Tibial nerve (tissue), 4 donors: ENCODE results near the gene NYAP2.

Source experiments
- CTCF ChIP-seq, 5 experiments: fragments of 200-600 bp in 3 of 5; fragments of 450-650 bp in 2 of 5; sonication (generic) in 3 of 5; IDR thresholded peaks; one replicate each; pipeline ENCODE4 v1.5.1; 2016 to 2019; ENCODE audit warnings: antibody characterized with exemption in 5 of 5, mild to moderate bottlenecking in 3 of 5, moderate library complexity in 2 of 5
- EP300 ChIP-seq, 2 donors: sonication (generic); formaldehyde crosslinking; IDR thresholded peaks; one replicate each; pipeline ENCODE4 v1.6.1; 2017; ENCODE audit warnings: antibody characterized with exemption in 2 of 2, mild to moderate bottlenecking in 1 of 2

- TF ChIP-seq CTCF (IDR thresholded peaks at IDR 0.05) (no peak), EP300 (IDR thresholded peaks at IDR 0.05) (no peak)
These were observed 34.5 kb downstream of the NYAP2 start for GRCh38 chr2:225434014-225434413.
